H1 (cell line): Measurements from ENCODE around the gene AP1M2. TPM values are rescaled to one million over a fixed set of nuclear protein-coding genes. Genes with fewer than 3 reads are reported as not detected.

Experiments
- ATF2 ChIP-seq: IDR thresholded peaks from 2 replicates; pipeline ENCODE4 v1.6.1; 2012; ENCODE audit warnings: low read length, inconsistent platforms
- CBX8 ChIP-seq: fragments of 300-800, 300-1000 bp; sonication (generic); IDR thresholded peaks from 2 replicates; pipeline ENCODE4 v1.7.1; 2016; ENCODE audit warnings: low read depth, low read length, borderline replicate concordance
- CREB1 ChIP-seq: IDR thresholded peaks from 2 replicates; pipeline ENCODE4 v1.6.1; 2012; ENCODE audit warnings: inconsistent platforms
- EZH2 ChIP-seq: fragments of 200-600 bp; sonication (generic); IDR thresholded peaks from 2 replicates; pipeline ENCODE4 v1.7.1; 2012; ENCODE audit warnings: low read depth, mild to moderate bottlenecking, moderate library complexity, low read length, inconsistent platforms; ENCODE audit not compliant: severe bottlenecking
- GTF2F1 ChIP-seq: IDR thresholded peaks from 2 replicates; pipeline ENCODE4 v1.6.1; 2012; ENCODE audit warnings: low read depth, low read length, improper control_type of control experiment, borderline replicate concordance
- HDAC2 ChIP-seq, 2 experiments: fragments of 300-600 bp in 1 of 2; sonication (generic) in 1 of 2; IDR thresholded peaks; 2 replicates each; pipeline ENCODE4 v1.6.1; 2011 to 2012; ENCODE audit warnings: low read depth in 2 of 2, low read length in 2 of 2, mild to moderate bottlenecking in 2 of 2, moderate library complexity in 2 of 2, borderline replicate concordance in 1 of 2, inconsistent platforms in 1 of 2
- JUN ChIP-seq: IDR thresholded peaks from 2 replicates; pipeline ENCODE4 v1.6.1; 2011; ENCODE audit warnings: low read depth, mild to moderate bottlenecking, improper control_type of control experiment, low read length
- KDM1A ChIP-seq: fragments of 200-600, 300-600 bp; sonication (generic); IDR thresholded peaks from 2 replicates; pipeline ENCODE4 v1.7.1; 2016; ENCODE audit warnings: mild to moderate bottlenecking, low read length, borderline replicate concordance
- KDM4A ChIP-seq: IDR thresholded peaks from one replicate; pipeline ENCODE4 v1.7.1; 2012; ENCODE audit warnings: low read depth, mild to moderate bottlenecking, moderate library complexity, low read length, inconsistent platforms; ENCODE audit not compliant: severe bottlenecking
- PHF8 ChIP-seq: fragments of 200-600 bp; sonication (generic); conservative IDR thresholded peaks from 2 replicates; pipeline ENCODE4 v1.7.1; 2012; ENCODE audit warnings: low read depth, mild to moderate bottlenecking, inconsistent platforms, low read length, moderate library complexity
- POLR2A ChIP-seq, 2 experiments: IDR thresholded peaks; 1 replicate in 1 of 2; 2 replicates in 1 of 2; pipeline ENCODE4 v1.6.1; 2011; ENCODE audit warnings: low read depth in 2 of 2, low read length in 2 of 2, mild to moderate bottlenecking in 2 of 2; ENCODE audit errors: control extremely low read depth in 1 of 2
- SIN3A ChIP-seq, 2 experiments: IDR thresholded peaks in 1 of 2; conservative IDR thresholded peaks in 1 of 2; 2 replicates each; pipeline ENCODE4 v1.6.1; 2011 to 2012; ENCODE audit warnings: low read length in 2 of 2, improper control_type of control experiment in 1 of 2, low read depth in 1 of 2, mild to moderate bottlenecking in 1 of 2
- SRF ChIP-seq: IDR thresholded peaks from 2 replicates; pipeline ENCODE4 v1.6.1; 2011; ENCODE audit warnings: mild to moderate bottlenecking, low read depth, low read length, moderate library complexity
- TAF7 ChIP-seq: optimal IDR thresholded peaks from 2 replicates; pipeline ENCODE3; 2011; ENCODE audit warnings: low read depth, mild to moderate bottlenecking, inconsistent platforms, low read length, moderate library complexity, borderline replicate concordance
- TCF12 ChIP-seq: IDR thresholded peaks from 2 replicates; pipeline ENCODE4 v1.6.1; 2011; ENCODE audit warnings: low read depth, mild to moderate bottlenecking, low read length
- YY1 ChIP-seq: IDR thresholded peaks from 2 replicates; pipeline ENCODE4 v1.6.1; 2011; ENCODE audit warnings: low read depth, mild to moderate bottlenecking, low read length
- polyA plus RNA-seq, 7 experiments: library from polyadenylated mRNA; depleted of rRNA in 3 of 7; stranded (reverse) in 5 of 7; unstranded in 2 of 7; fragments of >200 nt in 5 of 7; fragments of 200-250 nt in 2 of 7; gene quantifications; 1 replicate in 5 of 7; 2 replicates in 1 of 7; 4 replicates in 1 of 7; pipeline versions ENCODE4 v1.2.1 to v1.2.3, GENCODE V29; 2011 to 2013; ENCODE audit warnings: missing spikeins in 2 of 7, mixed read lengths in 2 of 7
- total RNA-seq: library from RNA; stranded (reverse); fragmentation: NEBNext Ultra II Directional; extraction: Animal tissue kit (Norgen Biotek cat#: 25700); gene quantifications from 2 replicates; pipeline ENCODE4 v1.2.1, GENCODE V29; 2021

Gene AP1M2
- total and polyA plus RNA-seq, 2 of the 8 experiments (the other 6 are each of a cell fraction or from before 2014, with no cell fraction given): 140 to 161 TPM

GRCh38 chr19:10602330-10603083, 15.4 kb upstream of the AP1M2 start (continued):
- TF ChIP-seq HDAC2 (IDR thresholded peaks at IDR 0.05; ENCODE audit: borderline replicate concordance in 1 of 2, low read depth in 2 of 2, low read length in 2 of 2): no peak
- peak in 1 of 2 experiments; percentile 59; a peak in 2 of 3 replicates for TF ChIP-seq POLR2A (IDR thresholded peaks at IDR 0.05; ENCODE audit: control extremely low read depth in 1 of 2, low read depth in 2 of 2, low read length in 2 of 2)
- TF ChIP-seq SRF: no peak
- 0 out of 4 replicates have a peak, but pooled peaks of 1 of the 2 experiments have one; percentile 48 for TF ChIP-seq SIN3A (conservative IDR thresholded peaks at IDR 0.05 in 1 of 2, IDR thresholded peaks at IDR 0.05 in 1 of 2; ENCODE audit: low read depth in 1 of 2, low read length in 2 of 2)
- TF ChIP-seq ATF2: no peak
- no peak for TF ChIP-seq CBX8
- TF ChIP-seq GTF2F1: no peak
- no peak for TF ChIP-seq EZH2
- TF ChIP-seq YY1: 0 out of 2 replicates have a peak, but pooled peaks have one; percentile 19
- peak; percentile 67 for TF ChIP-seq KDM1A
- TF ChIP-seq JUN: no peak
- no peak for TF ChIP-seq CREB1
- peak; percentile 82 for TF ChIP-seq PHF8
- no peak for TF ChIP-seq TAF7
- peak; percentile 70 for TF ChIP-seq KDM4A
- no peak for TF ChIP-seq TCF12
